ENCODE data around the gene TRIM31. TPM values are rescaled to one million over a fixed set of nuclear protein-coding genes. Genes with fewer than 3 reads are reported as not detected.

Gene TRIM31
- total RNA-seq, 1 experiment from 2014 or later: not detected

- no peak overlapping the region for H2AK5ac ChIP-seq (ENCODE audit: insufficient read length, low read length)
- H2BK15ac ChIP-seq (ENCODE audit: low read depth, low read length): no peak overlapping the region
- peaks cover 94% of the 10 kb centered on the region for H3K27me3 Mint-ChIP-seq (ENCODE audit: low read depth)
- no peak overlapping the region for H3K27ac Mint-ChIP-seq
- no peak for DNase-seq
- no peak overlapping the region for H3K56ac ChIP-seq (ENCODE audit: insufficient read length, low read depth, low read length)
- H4K20me1 ChIP-seq (ENCODE audit: control insufficient read depth, insufficient read depth, insufficient read length): no peaks in the 10 kb centered on the region
- WGBS (ENCODE audit: extremely low coverage, insufficient read length, low lambda C conversion rate): no CpG with 5 or more reads among the region's 7 CpGs
- no peak overlapping the region for H2BK20ac ChIP-seq (ENCODE audit: low read depth, low read length, poor library complexity, severe bottlenecking)
- H3K4me2 ChIP-seq (ENCODE audit: insufficient read depth, insufficient read length, low read length): peak overlapping the region; percentile 83
- no peak overlapping the region for H3K9ac ChIP-seq (ENCODE audit: extremely low read depth, insufficient read length, low read length)
- H2AFZ ChIP-seq (ENCODE audit: low read length): no peak overlapping the region
- no peak overlapping the region for H3K4ac ChIP-seq (ENCODE audit: low read depth, low read length)
- H3K14ac ChIP-seq (ENCODE audit: insufficient read depth, low read length): no peak overlapping the region
- no peak overlapping the region for H4K91ac ChIP-seq (ENCODE audit: insufficient read length, low read depth, low read length)
- H4K5ac ChIP-seq (ENCODE audit: insufficient read length, low read depth, low read length): no peak overlapping the region
- H3K18ac ChIP-seq (ENCODE audit: insufficient read length, low read depth, low read length): no peak overlapping the region
- H3K4me1 ChIP-seq (ENCODE audit: insufficient read depth, low read length): no peaks in the 10 kb centered on the region
- H3K4me1 Mint-ChIP-seq: peaks cover 34 to 36% of the 10 kb centered on the region in 2 experiments
- no peak overlapping the region for H2BK12ac ChIP-seq (ENCODE audit: insufficient read length, low read depth, low read length)
- no peaks in the 10 kb centered on the region for H3K79me1 ChIP-seq (ENCODE audit: insufficient read depth, low read depth, low read length, poor library complexity, severe bottlenecking)
- TF ChIP-seq CTCF (conservative IDR thresholded peaks at IDR 0.05): no peak
- H3K27ac ChIP-seq (ENCODE audit: insufficient read length, low read depth, low read length): no peak overlapping the region
- H3K23me2 ChIP-seq (ENCODE audit: insufficient read length, low read depth, low read length, poor library complexity, severe bottlenecking): peaks cover 29% of the 10 kb centered on the region
- no peak overlapping the region for H2BK120ac ChIP-seq (ENCODE audit: low read depth, low read length, poor library complexity, severe bottlenecking)
- H3K23ac ChIP-seq (ENCODE audit: insufficient read length, low read depth, low read length): no peak overlapping the region
- H3K27me3 ChIP-seq (ENCODE audit: insufficient read depth, low read length): peaks cover 43% of the 10 kb centered on the region
- peaks cover 0 to 3% of the 10 kb centered on the region in 2 experiments; a peak in 2 of 5 replicates for H3K9me3 Mint-ChIP-seq
- H3K9me3 ChIP-seq (ENCODE audit: control insufficient read depth, low read depth, low read length): no peaks in the 10 kb centered on the region
- no peaks in the 10 kb centered on the region for H3K79me2 ChIP-seq (ENCODE audit: insufficient read depth, low read length)
- H3K36me3 Mint-ChIP-seq (ENCODE audit: insufficient read depth in 1 of 3, low read depth in 3 of 3): peaks cover 8 to 14% (median 9%) of the 10 kb centered on the region in 3 experiments; a peak in 6 of 7 replicates
- no peak overlapping the region for H3T11ph ChIP-seq (ENCODE audit: low read length)
- no peak overlapping the region for H2BK5ac ChIP-seq (ENCODE audit: insufficient read length, low read length)
- peak overlapping the region; percentile 73 to 93 for H3K4me3 Mint-ChIP-seq
- no peak overlapping the region for H4K8ac ChIP-seq (replicated peaks; ENCODE audit: insufficient read length, low read depth, low read length)
These were observed 39.2 kb downstream of the TRIM31 start for GRCh38 chr6:30073489-30074235.
